H1 (cell line): Measurements from ENCODE around the gene LDLR. TPM values are rescaled to one million over a fixed set of nuclear protein-coding genes. Genes with fewer than 3 reads are reported as not detected.

Experiments
- CTCF ChIA-PET: fragments of 300-600 bp; sonication (Branson Sonifier 250); formaldehyde crosslinking; loops from one replicate; lab custom pipeline; 2021; ENCODE audit not compliant: partially characterized antibody; lab: Charles Lee
- POLR2A ChIA-PET: fragments of 300-600 bp; sonication (Branson Sonifier 250); formaldehyde crosslinking; loops from one replicate; lab custom pipeline; 2021; ENCODE audit warnings: inconsistent platforms; ENCODE audit not compliant: partially characterized antibody; lab: Charles Lee
- DNase-seq, 2 experiments: peaks; one replicate each; pipeline versions ENCODE4 v3.0.0 to v3.0.0-alpha.2; 2010 to 2022; ENCODE audit warnings: low spot score in 2 of 2, low read depth in 1 of 2, mixed read lengths in 1 of 2
- FAIRE-seq: peaks from 2 replicates; lab custom pipeline; 2011; peaks lifted over from hg19 to GRCh38; lab: Jason Lieb, UNC
- H2AFZ ChIP-seq: 2 replicates; pipeline ENCODE4 v1.8.1; 2012; ENCODE audit warnings: low read length, inconsistent platforms
- H2AK5ac ChIP-seq: 2 replicates; pipeline ENCODE4 v1.6.1; 2013; ENCODE audit warnings: low read depth, low read length
- H2BK120ac ChIP-seq: replicated peaks from 2 replicates; pipeline ENCODE3; 2013; ENCODE audit warnings: low read depth, low read length, inconsistent platforms
- H2BK12ac ChIP-seq: 2 replicates; pipeline ENCODE4 v1.6.1; 2013; ENCODE audit warnings: low read depth, low read length
- H2BK15ac ChIP-seq: 2 replicates; pipeline ENCODE4 v1.6.1; 2013; ENCODE audit warnings: low read length
- H2BK20ac ChIP-seq: 2 replicates; pipeline ENCODE4 v1.6.1; 2013; ENCODE audit warnings: low read length
- H2BK5ac ChIP-seq: 2 replicates; pipeline ENCODE4 v1.6.1; 2013; ENCODE audit warnings: low read depth, low read length
- H3K14ac ChIP-seq: 2 replicates; pipeline ENCODE4 v1.6.1; 2013; ENCODE audit warnings: inconsistent platforms; ENCODE audit not compliant: insufficient read length
- H3K18ac ChIP-seq: 2 replicates; pipeline ENCODE4 v1.6.1; 2013; ENCODE audit warnings: low read length; ENCODE audit errors: extremely low read depth
- H3K23ac ChIP-seq: 2 replicates; pipeline ENCODE4 v1.6.1; 2013; ENCODE audit warnings: inconsistent platforms; ENCODE audit not compliant: insufficient read length
- H3K23me2 ChIP-seq: 2 replicates; pipeline ENCODE4 v1.6.1; 2013; ENCODE audit warnings: low read depth, low read length
- H3K27ac ChIP-seq: 2 replicates; pipeline ENCODE4 v1.6.1; 2011; ENCODE audit warnings: low read depth, low read length, inconsistent platforms
- H3K27me3 ChIP-seq, 4 experiments: replicated peaks in 1 of 4; 1 replicate in 1 of 4; 2 replicates in 3 of 4; pipeline versions ENCODE4 v1.6.1 to v1.8.1; 2011 to 2013; ENCODE audit warnings: low read length in 3 of 4, mild to moderate bottlenecking in 3 of 4, inconsistent platforms in 2 of 4, mixed read lengths in 2 of 4, moderate library complexity in 1 of 4; ENCODE audit not compliant: control insufficient read depth in 3 of 4, insufficient read depth in 3 of 4; ENCODE audit errors: extremely low read depth in 1 of 4
- H3K36me3 ChIP-seq, 4 experiments: 2 replicates each; pipeline versions ENCODE4 v1.6.1 to v1.8.1; 2011 to 2013; ENCODE audit warnings: mild to moderate bottlenecking in 4 of 4, low read length in 3 of 4, moderate library complexity in 2 of 4, control low read depth in 1 of 4, inconsistent platforms in 1 of 4; ENCODE audit not compliant: insufficient read depth in 4 of 4, control insufficient read depth in 2 of 4
- H3K4ac ChIP-seq: replicated peaks from 2 replicates; pipeline ENCODE3; 2013; ENCODE audit warnings: low read length, low read depth, mixed read lengths, inconsistent platforms; ENCODE audit not compliant: insufficient read length
- H3K4me1 ChIP-seq, 4 experiments: replicated peaks in 1 of 4; 1 replicate in 1 of 4; 2 replicates in 3 of 4; pipeline versions ENCODE4 v1.6.1 to v1.8.1; 2011 to 2013; ENCODE audit warnings: low read length in 3 of 4, inconsistent platforms in 2 of 4, mixed read lengths in 1 of 4; ENCODE audit not compliant: insufficient read depth in 4 of 4, control insufficient read depth in 3 of 4
- H3K4me2 ChIP-seq, 2 experiments: 2 replicates each; pipeline versions ENCODE4 v1.6.1 to v1.8.1; 2011 to 2013; ENCODE audit warnings: low read depth in 2 of 2, low read length in 2 of 2, control low read depth in 1 of 2, inconsistent platforms in 1 of 2, mild to moderate bottlenecking in 1 of 2; ENCODE audit not compliant: insufficient read depth in 1 of 2
- H3K4me3 ChIP-seq, 4 experiments: fragments of 200-600, 300-600 bp in 1 of 4; sonication (generic), shearing (Covaris generic), sonication (Bioruptor Twin) in 1 of 4; 2 replicates each; pipeline versions ENCODE4 v1.5.1 to v1.8.1; 2011 to 2016; ENCODE audit warnings: low read length in 4 of 4, low read depth in 3 of 4, control low read depth in 2 of 4, inconsistent platforms in 2 of 4, mild to moderate bottlenecking in 2 of 4, mixed read lengths in 1 of 4, moderate library complexity in 1 of 4; ENCODE audit not compliant: insufficient read depth in 2 of 4; ENCODE audit errors: extremely low read depth in 1 of 4
- H3K56ac ChIP-seq: replicated peaks from 2 replicates; pipeline ENCODE3; 2013; ENCODE audit warnings: low read depth, mild to moderate bottlenecking, mixed read lengths, low read length, inconsistent platforms; ENCODE audit not compliant: insufficient read length
- H3K79me1 ChIP-seq: 2 replicates; pipeline ENCODE4 v1.6.1; 2013; ENCODE audit warnings: low read depth, low read length, control low read depth
- H3K79me2 ChIP-seq, 2 experiments: 2 replicates each; pipeline versions ENCODE4 v1.6.1 to v1.8.1; 2012 to 2013; ENCODE audit warnings: low read length in 2 of 2, mild to moderate bottlenecking in 2 of 2, inconsistent platforms in 1 of 2; ENCODE audit not compliant: insufficient read depth in 2 of 2, control insufficient read depth in 1 of 2
- H3K9ac ChIP-seq, 4 experiments: replicated peaks in 1 of 4; 1 replicate in 1 of 4; 2 replicates in 3 of 4; pipeline versions ENCODE4 v1.6.1 to v1.8.1; 2011 to 2013; ENCODE audit warnings: low read depth in 3 of 4, low read length in 3 of 4, control low read depth in 2 of 4, mild to moderate bottlenecking in 2 of 4, moderate library complexity in 2 of 4, inconsistent platforms in 1 of 4; ENCODE audit errors: extremely low read depth in 1 of 4
- H3K9me3 ChIP-seq, 2 experiments: 2 replicates each; pipeline versions ENCODE4 v1.6.1 to v1.8.1; 2012 to 2013; ENCODE audit warnings: mild to moderate bottlenecking in 2 of 2, moderate library complexity in 2 of 2, control low read depth in 1 of 2, inconsistent platforms in 1 of 2, low read depth in 1 of 2, low read length in 1 of 2, mixed read lengths in 1 of 2; ENCODE audit not compliant: insufficient read depth in 2 of 2
- H4K20me1 ChIP-seq, 2 experiments: replicated peaks in 1 of 2; 2 replicates each; pipeline versions ENCODE3 to v1.8.1; 2011 to 2013; ENCODE audit warnings: inconsistent platforms in 2 of 2, low read length in 2 of 2, mild to moderate bottlenecking in 1 of 2; ENCODE audit not compliant: insufficient read depth in 2 of 2, control insufficient read depth in 1 of 2
- H4K5ac ChIP-seq: 2 replicates; pipeline ENCODE4 v1.6.1; 2013; ENCODE audit warnings: low read length, low read depth, mixed read lengths, inconsistent platforms; ENCODE audit not compliant: insufficient read length
- H4K8ac ChIP-seq: 2 replicates; pipeline ENCODE4 v1.8.0; 2013; ENCODE audit warnings: mild to moderate bottlenecking, moderate library complexity, low read length, inconsistent platforms; ENCODE audit not compliant: insufficient read depth; ENCODE audit errors: extremely low read depth
- H4K91ac ChIP-seq: replicated peaks from 2 replicates; pipeline ENCODE3; 2013; ENCODE audit warnings: low read length, mixed read lengths, inconsistent platforms; ENCODE audit not compliant: insufficient read length
- BRCA1 ChIP-seq: IDR thresholded peaks from 2 replicates; pipeline ENCODE4 v1.6.1; 2012; ENCODE audit warnings: low read depth, low read length, improper control_type of control experiment
- CBX5 ChIP-seq: fragments of 300-800, 300-1000 bp; sonication (generic); IDR thresholded peaks from 2 replicates; pipeline ENCODE4 v1.7.1; 2016; ENCODE audit warnings: antibody characterized with exemption, low read length, low read depth
- CTBP2 ChIP-seq: IDR thresholded peaks from 2 replicates; pipeline ENCODE4 v1.7.0; 2011; ENCODE audit warnings: borderline replicate concordance, mild to moderate bottlenecking, moderate library complexity, mixed read lengths, low read length; ENCODE audit not compliant: insufficient read depth, insufficient read length
- EGR1 ChIP-seq: IDR thresholded peaks from 2 replicates; pipeline ENCODE4 v1.6.1; 2011; ENCODE audit warnings: low read depth, low read length, borderline replicate concordance
- GABPA ChIP-seq: IDR thresholded peaks from 2 replicates; pipeline ENCODE4 v1.6.1; 2011; ENCODE audit warnings: mild to moderate bottlenecking, low read length, moderate library complexity, borderline replicate concordance; ENCODE audit not compliant: insufficient read depth
- RAD21 ChIP-seq, 2 experiments: IDR thresholded peaks in 1 of 2; conservative IDR thresholded peaks in 1 of 2; 2 replicates each; pipeline ENCODE4 v1.6.1; 2011; ENCODE audit warnings: low read depth in 2 of 2, low read length in 2 of 2, improper control_type of control experiment in 1 of 2, inconsistent platforms in 1 of 2, mild to moderate bottlenecking in 1 of 2, moderate library complexity in 1 of 2
- RFX5 ChIP-seq: IDR thresholded peaks from 2 replicates; pipeline ENCODE4 v1.6.1; 2011; ENCODE audit warnings: low read depth, low read length, improper control_type of control experiment, borderline replicate concordance
- TCF12 ChIP-seq: IDR thresholded peaks from 2 replicates; pipeline ENCODE4 v1.6.1; 2011; ENCODE audit warnings: low read depth, mild to moderate bottlenecking, low read length
- WGBS, 2 experiments: shearing (Covaris generic) in 1 of 2; methylation state at CpG; one replicate each; pipeline versions ENCODE4 v1.1.6 to v1.1.7; 2013 to 2015; ENCODE audit warnings: low lambda C conversion rate in 2 of 2, mixed read lengths in 2 of 2, inconsistent platforms in 1 of 2, low coverage in 1 of 2, missing lambda C conversion rate in 1 of 2; ENCODE audit not compliant: insufficient replicate concordance in 2 of 2, insufficient coverage in 1 of 2, insufficient read length in 1 of 2; ENCODE audit errors: extremely low coverage in 1 of 2, missing lambda C conversion rate in 1 of 2; 5-methylcytosine and 5-hydroxymethylcytosine counted together
- polyA plus RNA-seq, 7 experiments: library from polyadenylated mRNA; depleted of rRNA in 3 of 7; stranded (reverse) in 5 of 7; unstranded in 2 of 7; fragments of >200 nt in 5 of 7; fragments of 200-250 nt in 2 of 7; gene quantifications; 1 replicate in 5 of 7; 2 replicates in 1 of 7; 4 replicates in 1 of 7; pipeline versions ENCODE4 v1.2.1 to v1.2.3, GENCODE V29; 2011 to 2013; ENCODE audit warnings: missing spikeins in 2 of 7, mixed read lengths in 2 of 7
- total RNA-seq: library from RNA; stranded (reverse); fragmentation: NEBNext Ultra II Directional; extraction: Animal tissue kit (Norgen Biotek cat#: 25700); gene quantifications from 2 replicates; pipeline ENCODE4 v1.2.1, GENCODE V29; 2021
- TF ChIP-seq, protein P1 (sequence below): IDR thresholded peaks from 2 replicates; pipeline ENCODE4 v1.6.1; 2012; ENCODE audit warnings: inconsistent platforms

The LDLR gene
- total and polyA plus RNA-seq, 2 of the 8 experiments (the other 6 are each of a cell fraction or from before 2014, with no cell fraction given): 70.1 to 118 TPM

DNA sequence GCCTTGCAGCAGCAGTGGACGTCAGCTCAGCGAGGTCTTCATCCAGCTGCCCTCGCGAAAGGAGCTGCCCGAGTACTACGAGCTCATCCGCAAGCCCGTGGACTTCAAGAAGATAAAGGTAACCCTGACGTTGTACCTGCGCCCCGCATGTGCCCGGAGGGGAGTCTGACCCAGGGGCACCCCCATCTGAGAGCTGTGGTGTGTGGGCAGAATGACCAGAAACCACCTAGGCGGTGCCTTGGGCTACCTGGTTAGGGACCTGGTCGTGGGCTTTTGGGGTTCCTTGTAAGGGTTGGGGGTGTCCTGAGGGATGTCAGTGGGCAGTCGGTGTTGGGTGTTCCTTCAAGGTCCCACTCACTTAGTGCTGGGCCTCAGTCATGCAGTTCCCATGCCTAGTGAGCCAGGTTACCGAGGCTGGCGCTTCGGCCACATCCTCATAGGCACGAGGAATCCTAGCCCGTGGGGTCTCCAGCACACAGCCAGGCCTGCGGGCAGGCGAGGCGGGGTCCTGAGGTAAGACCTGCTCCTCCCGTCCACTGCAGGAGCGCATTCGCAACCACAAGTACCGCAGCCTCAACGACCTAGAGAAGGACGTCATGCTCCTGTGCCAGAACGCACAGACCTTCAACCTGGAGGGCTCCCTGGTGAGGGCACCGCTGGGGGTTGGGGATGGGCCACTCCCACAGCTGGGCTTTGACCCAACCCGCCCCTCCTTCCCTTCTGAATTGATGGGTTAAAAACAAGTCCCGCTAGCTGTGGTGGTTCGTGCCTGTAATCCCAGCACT, 30.8 kb upstream of the LDLR start:
- Histone ChIP-seq H3K27me3 (no peaks in the 10 kb centered on the region; a peak in 1 of 7 replicates), H3K9me3 (no peaks in the 10 kb centered on the region), H2AFZ (no peak overlapping the region), H3K23ac (no peak overlapping the region), H4K5ac (no peak overlapping the region), H2BK20ac (no peak overlapping the region), H4K20me1 (peaks cover 1 to 4% of the 10 kb centered on the region in 2 experiments), H2BK120ac (no peak overlapping the region), H3K18ac (no peak overlapping the region), H3K56ac (no peak overlapping the region), H2BK12ac (no peak overlapping the region), H2AK5ac (no peak overlapping the region), H3K4me2 (no peak overlapping the region), H4K91ac (no peak overlapping the region), H3K4me1 (no peaks in the 10 kb centered on the region), H2BK5ac (peak overlapping the region; percentile 24; the same call in 1 of the 2 replicates), H3K79me2 (no peaks in the 10 kb centered on the region), H4K8ac (peak overlapping the region; percentile 22; the same call in 1 of the 2 replicates), H3K79me1 (no peaks in the 10 kb centered on the region; the same call in none of the 2 replicates), H3K27ac (no peak overlapping the region), H3K4ac (no peak overlapping the region), H3K14ac (no peak overlapping the region), H3K36me3 (peaks cover 16 to 48% (median 33%) of the 10 kb centered on the region in 4 experiments; a peak in 7 of 8 replicates), H2BK15ac (no peak overlapping the region), H3K4me3 (no peak overlapping the region), H3K9ac (peak overlapping the region in 1 of 4 experiments; percentile 5; a peak in 1 of 7 replicates), H3K23me2 (no peaks in the 10 kb centered on the region)
- DNase-seq: no peak
- no peak for TF ChIP-seq CBX5
- no peak for TF ChIP-seq CTBP2
- TF ChIP-seq RFX5: no peak
- TF ChIP-seq BRCA1: no peak
- TF ChIP-seq TCF12: no peak
- no peak for TF ChIP-seq GABPA
- no peak for TF ChIP-seq EGR1
- TF ChIP-seq, protein P1, sequence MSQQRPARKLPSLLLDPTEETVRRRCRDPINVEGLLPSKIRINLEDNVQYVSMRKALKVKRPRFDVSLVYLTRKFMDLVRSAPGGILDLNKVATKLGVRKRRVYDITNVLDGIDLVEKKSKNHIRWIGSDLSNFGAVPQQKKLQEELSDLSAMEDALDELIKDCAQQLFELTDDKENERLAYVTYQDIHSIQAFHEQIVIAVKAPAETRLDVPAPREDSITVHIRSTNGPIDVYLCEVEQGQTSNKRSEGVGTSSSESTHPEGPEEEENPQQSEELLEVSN: no peak
- no peak for TF ChIP-seq RAD21 (IDR thresholded peaks at IDR 0.05 in 1 of 2, conservative IDR thresholded peaks at IDR 0.05 in 1 of 2; ENCODE audit: low read depth in 2 of 2, low read length in 2 of 2)
- FAIRE-seq: no peak
- CTCF ChIA-PET: interaction anchor here (1.3 to 3.9 kb wide), 2 partner anchors 8 to 23 kb away, joined by 4 to 16 read pairs; no protein-coding TSS in a partner anchor
- WGBS, 2 experiments: 88% methylated on average over 27 of the region's 34 CpGs; no CpG with 5 or more reads in 1 of the 2 experiments
- POLR2A ChIA-PET: interaction anchor here (0.6 to 1.7 kb wide), 2 partner anchors 10 to 11 kb away, joined by 4 to 7 read pairs; no protein-coding TSS in a partner anchor
